Astrocyte (in vitro differentiated cells and primary cell): ENCODE data around the gene PDGFC. TPM values are rescaled to one million over a fixed set of nuclear protein-coding genes. Genes with fewer than 3 reads are reported as not detected.

ENCODE experiments used
- DNase-seq: peaks from one replicate; pipeline ENCODE4 v3.0.0-alpha.2; 2010; ENCODE audit warnings: low read depth
- FAIRE-seq: peaks from 2 replicates; lab custom pipeline; 2011; peaks lifted over from hg19 to GRCh38; lab: Jason Lieb, UNC
- H2AFZ ChIP-seq: 2 replicates; pipeline ENCODE4 v1.6.0; 2012; ENCODE audit warnings: low read depth, low read length, inconsistent platforms
- H3K27ac ChIP-seq: 2 replicates; pipeline ENCODE4 v1.5.1; 2011; ENCODE audit warnings: low read depth, low read length, inconsistent platforms
- H3K27me3 ChIP-seq: 2 replicates; pipeline ENCODE4 v1.6.0; 2011; ENCODE audit warnings: low read length, inconsistent platforms; ENCODE audit not compliant: insufficient read depth
- H3K36me3 ChIP-seq: 2 replicates; pipeline ENCODE4 v1.5.1; 2011; ENCODE audit warnings: low read length, inconsistent platforms; ENCODE audit not compliant: insufficient read depth
- H3K4me1 ChIP-seq: 2 replicates; pipeline ENCODE4 v1.5.1; 2011; ENCODE audit warnings: low read length, inconsistent platforms; ENCODE audit not compliant: insufficient read depth
- H3K4me2 ChIP-seq: 2 replicates; pipeline ENCODE4 v1.6.0; 2012; ENCODE audit warnings: low read length, inconsistent platforms
- H3K4me3 ChIP-seq: 2 replicates; pipeline ENCODE4 v1.5.1; 2011; ENCODE audit warnings: low read depth, mild to moderate bottlenecking, low read length, inconsistent platforms; ENCODE audit not compliant: insufficient read depth
- H3K79me2 ChIP-seq: 2 replicates; pipeline ENCODE4 v1.6.0; 2012; ENCODE audit warnings: mild to moderate bottlenecking, low read length, inconsistent platforms; ENCODE audit not compliant: insufficient read depth
- H3K9ac ChIP-seq: 2 replicates; pipeline ENCODE4 v1.6.0; 2012; ENCODE audit warnings: mild to moderate bottlenecking, low read length, inconsistent platforms
- H3K9me3 ChIP-seq: 2 replicates; pipeline ENCODE4 v1.5.1; 2012; ENCODE audit warnings: low read depth, mild to moderate bottlenecking, low read length, inconsistent platforms; ENCODE audit not compliant: insufficient read depth
- H4K20me1 ChIP-seq: 2 replicates; pipeline ENCODE4 v1.6.0; 2012; ENCODE audit warnings: low read length, inconsistent platforms; ENCODE audit not compliant: insufficient read depth
- H3K27ac Mint-ChIP-seq: one replicate; pipeline ENCODE4 v1.8.0; 2021; ENCODE audit warnings: mild to moderate bottlenecking, mixed read lengths; ENCODE audit not compliant: unreplicated experiment
- H3K27me3 Mint-ChIP-seq: one replicate; pipeline ENCODE4 v1.8.0; 2021; ENCODE audit warnings: low read depth, mixed read lengths; ENCODE audit not compliant: unreplicated experiment
- H3K36me3 Mint-ChIP-seq: one replicate; pipeline ENCODE4 v1.8.0; 2021; ENCODE audit warnings: low read depth, mixed read lengths; ENCODE audit not compliant: unreplicated experiment
- H3K4me1 Mint-ChIP-seq: one replicate; pipeline ENCODE4 v1.8.0; 2021; ENCODE audit warnings: low read depth, mixed read lengths; ENCODE audit not compliant: unreplicated experiment
- H3K4me3 Mint-ChIP-seq: one replicate; pipeline ENCODE4 v1.8.0; 2021; ENCODE audit warnings: mild to moderate bottlenecking, moderate library complexity, mixed read lengths; ENCODE audit not compliant: unreplicated experiment
- H3K9me3 Mint-ChIP-seq: one replicate; pipeline ENCODE4 v1.8.0; 2021; ENCODE audit warnings: mild to moderate bottlenecking, mixed read lengths; ENCODE audit not compliant: unreplicated experiment
- EZH2 ChIP-seq: IDR thresholded peaks from 2 replicates; pipeline ENCODE4 v1.6.1; 2012; ENCODE audit warnings: mild to moderate bottlenecking, low read length, inconsistent platforms; ENCODE audit not compliant: insufficient read depth
- total RNA-seq: library from RNA; stranded (reverse); gene quantifications from 2 replicates; pipeline ENCODE4 v1.2.1, GENCODE V29; 2021
- TF ChIP-seq, protein P1 (sequence below): IDR thresholded peaks from 2 replicates; pipeline ENCODE4 v1.5.1; 2011; ENCODE audit warnings: low read depth, mild to moderate bottlenecking, inconsistent platforms, low read length, moderate library complexity; ENCODE audit not compliant: insufficient read depth

Gene PDGFC
- total RNA-seq, 1 donor from 2014 or later: 167 TPM

DNA sequence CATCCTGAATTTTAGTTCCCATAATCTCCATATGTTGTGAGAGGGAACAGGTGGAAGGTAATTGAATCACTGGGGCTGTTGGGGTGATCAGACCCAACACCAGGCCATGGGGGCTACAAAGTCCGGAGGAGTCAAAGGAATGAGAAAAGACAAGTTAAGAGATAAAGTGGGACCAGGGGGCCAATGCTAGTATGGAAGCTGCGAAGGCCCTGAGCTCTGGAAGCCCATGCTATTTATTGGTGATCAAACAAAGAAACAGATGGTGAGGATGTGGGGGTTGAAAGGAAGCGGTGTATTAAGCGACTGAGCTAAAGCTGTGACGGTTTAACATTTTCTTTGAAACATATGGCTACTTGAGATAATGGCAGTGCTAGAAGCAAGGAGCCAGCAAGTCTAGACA lies 132.8 kb downstream of the PDGFC start:
- DNase-seq: peak; percentile 19
- H3K4me2 ChIP-seq: no peak overlapping the region
- FAIRE-seq: no peak
- no peak for TF ChIP-seq EZH2
- TF ChIP-seq, protein P1, sequence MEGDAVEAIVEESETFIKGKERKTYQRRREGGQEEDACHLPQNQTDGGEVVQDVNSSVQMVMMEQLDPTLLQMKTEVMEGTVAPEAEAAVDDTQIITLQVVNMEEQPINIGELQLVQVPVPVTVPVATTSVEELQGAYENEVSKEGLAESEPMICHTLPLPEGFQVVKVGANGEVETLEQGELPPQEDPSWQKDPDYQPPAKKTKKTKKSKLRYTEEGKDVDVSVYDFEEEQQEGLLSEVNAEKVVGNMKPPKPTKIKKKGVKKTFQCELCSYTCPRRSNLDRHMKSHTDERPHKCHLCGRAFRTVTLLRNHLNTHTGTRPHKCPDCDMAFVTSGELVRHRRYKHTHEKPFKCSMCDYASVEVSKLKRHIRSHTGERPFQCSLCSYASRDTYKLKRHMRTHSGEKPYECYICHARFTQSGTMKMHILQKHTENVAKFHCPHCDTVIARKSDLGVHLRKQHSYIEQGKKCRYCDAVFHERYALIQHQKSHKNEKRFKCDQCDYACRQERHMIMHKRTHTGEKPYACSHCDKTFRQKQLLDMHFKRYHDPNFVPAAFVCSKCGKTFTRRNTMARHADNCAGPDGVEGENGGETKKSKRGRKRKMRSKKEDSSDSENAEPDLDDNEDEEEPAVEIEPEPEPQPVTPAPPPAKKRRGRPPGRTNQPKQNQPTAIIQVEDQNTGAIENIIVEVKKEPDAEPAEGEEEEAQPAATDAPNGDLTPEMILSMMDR: no peak
- H3K36me3 ChIP-seq: peaks cover 7% of the 10 kb centered on the region
- Mint-ChIP-seq H3K27ac (no peak overlapping the region), H3K9me3 (peaks cover 32% of the 10 kb centered on the region), H3K4me1 (peaks cover 12% of the 10 kb centered on the region), H3K27me3 (no peaks in the 10 kb centered on the region), H3K4me3 (no peak overlapping the region), H3K36me3 (peaks cover 45% of the 10 kb centered on the region)
- peaks cover 4% of the 10 kb centered on the region for H4K20me1 ChIP-seq
- no peaks in the 10 kb centered on the region for H3K27me3 ChIP-seq
- no peak overlapping the region for H3K4me3 ChIP-seq
- peaks cover 21% of the 10 kb centered on the region for H3K9me3 ChIP-seq
- H2AFZ ChIP-seq: no peak overlapping the region
- H3K9ac ChIP-seq: no peak overlapping the region
- H3K27ac ChIP-seq: no peak overlapping the region
- no peaks in the 10 kb centered on the region for H3K4me1 ChIP-seq
- peaks cover 72% of the 10 kb centered on the region for H3K79me2 ChIP-seq

DNA sequence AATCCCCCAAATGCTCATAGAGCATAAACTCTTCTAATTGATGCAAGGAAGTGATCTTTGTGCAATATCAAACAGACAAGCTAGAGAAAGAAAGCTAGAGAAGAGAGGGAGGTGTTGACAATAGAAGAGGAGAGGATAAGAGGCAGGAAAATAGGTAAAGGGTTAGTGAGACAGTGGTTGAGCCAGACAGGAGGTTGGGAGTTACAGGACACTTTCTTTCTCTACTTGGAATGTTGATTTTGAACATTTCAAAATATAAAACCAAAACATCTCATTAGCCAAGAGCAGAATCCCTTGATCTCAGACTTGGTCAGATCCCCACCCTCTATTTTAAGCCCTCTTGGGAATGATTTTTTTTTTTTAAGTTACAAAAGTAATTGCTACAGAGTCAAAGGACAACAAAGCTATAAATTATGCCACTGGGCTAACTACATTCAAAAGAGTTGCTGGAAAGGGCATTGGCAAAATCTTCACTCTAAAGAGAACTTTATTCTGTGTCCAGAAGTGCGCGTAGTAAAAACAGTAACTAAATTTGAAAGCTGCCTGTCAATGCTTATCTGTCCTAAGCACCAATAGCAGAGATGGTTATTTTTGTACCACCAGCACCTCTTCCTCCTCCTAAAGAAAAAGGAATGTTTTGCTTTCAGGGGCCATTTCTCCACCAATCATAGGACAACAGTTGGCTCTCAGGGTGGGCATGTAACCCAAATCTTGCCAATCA lies 133.8 kb downstream of the PDGFC start:
- H3K27me3 Mint-ChIP-seq: no peaks in the 10 kb centered on the region
- DNase-seq (no peak), FAIRE-seq (no peak)
- H3K9me3 Mint-ChIP-seq: peaks cover 32% of the 10 kb centered on the region
- H4K20me1 ChIP-seq: peaks cover 4% of the 10 kb centered on the region
- peaks cover 6% of the 10 kb centered on the region for H3K4me1 Mint-ChIP-seq
- no peak overlapping the region for H3K4me3 ChIP-seq
- H3K4me3 Mint-ChIP-seq: no peak overlapping the region
- no peak for TF ChIP-seq EZH2
- TF ChIP-seq, protein P1: no peak
- peaks cover 3% of the 10 kb centered on the region for H3K36me3 ChIP-seq
- H3K9me3 ChIP-seq: peaks cover 21% of the 10 kb centered on the region
- no peaks in the 10 kb centered on the region for H3K4me1 ChIP-seq
- no peak overlapping the region for H2AFZ ChIP-seq
- no peaks in the 10 kb centered on the region for H3K27me3 ChIP-seq
- peaks cover 45% of the 10 kb centered on the region for H3K36me3 Mint-ChIP-seq
- no peak overlapping the region for H3K27ac ChIP-seq
- H3K79me2 ChIP-seq: peaks cover 71% of the 10 kb centered on the region
- H3K27ac Mint-ChIP-seq: no peak overlapping the region
- no peak overlapping the region for H3K4me2 ChIP-seq
- H3K9ac ChIP-seq: no peak overlapping the region

DNA sequence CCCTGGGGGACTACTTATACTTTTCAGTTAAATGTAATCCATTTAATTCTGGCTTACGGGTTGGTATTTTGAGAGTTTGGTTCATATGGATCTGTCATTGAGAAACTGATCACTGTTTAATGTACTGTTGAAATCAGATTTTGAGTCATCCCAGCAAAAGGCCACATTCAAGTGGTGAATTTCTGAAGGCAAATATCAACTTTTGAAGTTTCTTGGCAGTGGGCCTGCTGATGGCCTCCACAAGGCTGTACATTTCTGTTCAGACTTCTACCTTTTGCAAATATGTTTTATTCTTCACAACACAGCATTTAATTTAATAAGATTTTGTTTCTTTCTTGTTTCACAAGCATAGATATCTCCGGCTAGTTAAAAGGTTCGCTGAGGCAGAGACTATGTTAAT lies 138.7 kb downstream of the PDGFC start:
- Histone ChIP-seq H3K4me1 (peaks cover 7% of the 10 kb centered on the region), H2AFZ (no peak overlapping the region), H3K27me3 (no peaks in the 10 kb centered on the region), H4K20me1 (peaks cover 4% of the 10 kb centered on the region), H3K79me2 (peaks cover 66% of the 10 kb centered on the region), H3K36me3 (no peaks in the 10 kb centered on the region), H3K4me2 (no peak overlapping the region), H3K27ac (no peak overlapping the region), H3K9me3 (no peaks in the 10 kb centered on the region), H3K4me3 (no peak overlapping the region), H3K9ac (no peak overlapping the region)
- Mint-ChIP-seq H3K36me3 (peaks cover 18% of the 10 kb centered on the region), H3K9me3 (peaks cover 6% of the 10 kb centered on the region), H3K4me3 (no peak overlapping the region), H3K27ac (peak overlapping the region; percentile 53), H3K27me3 (no peaks in the 10 kb centered on the region), H3K4me1 (peaks cover 12% of the 10 kb centered on the region)
- no peak for TF ChIP-seq EZH2
- TF ChIP-seq, protein P1: no peak
- DNase-seq: no peak
- no peak for FAIRE-seq
